HepG2 (cell line): Measurements from ENCODE around the gene GPC6. TPM values are rescaled to one million over a fixed set of nuclear protein-coding genes. Genes with fewer than 3 reads are reported as not detected.

Experiments used
- HIVEP1 ChIP-seq: sonication (generic); formaldehyde crosslinking; IDR thresholded peaks from 2 replicates; pipeline ENCODE4 v1.4.0; 2020; ENCODE audit warnings: mild to moderate bottlenecking, missing genetic modification reagents
- MZF1 ChIP-seq: sonication (generic); formaldehyde crosslinking; IDR thresholded peaks from 2 replicates; pipeline ENCODE4 v1.8.1; 2023; ENCODE audit warnings: mild to moderate bottlenecking, missing genetic modification reagents, borderline replicate concordance
- NAIF1 ChIP-seq: sonication (generic); formaldehyde crosslinking; IDR thresholded peaks from 2 replicates; pipeline ENCODE4 v1.5.0; 2020; ENCODE audit warnings: mild to moderate bottlenecking, missing genetic modification reagents, borderline replicate concordance
- SKI ChIP-seq: fragments of 450-650 bp; IDR thresholded peaks from one replicate; pipeline ENCODE4 v1.6.1; 2018; ENCODE audit warnings: mild to moderate bottlenecking; ENCODE audit not compliant: partially characterized antibody
- SKIL ChIP-seq: sonication (generic); formaldehyde crosslinking; IDR thresholded peaks from 2 replicates; pipeline ENCODE4 v1.8.0; 2022; ENCODE audit warnings: missing genetic modification reagents, mild to moderate bottlenecking, moderate library complexity, borderline replicate concordance
- ZNF431 ChIP-seq: sonication (generic); formaldehyde crosslinking; IDR thresholded peaks from 2 replicates; pipeline ENCODE4 v1.9.0; 2022; ENCODE audit warnings: missing genetic modification reagents, low read depth, mild to moderate bottlenecking, borderline replicate concordance
- ZNF816 ChIP-seq: sonication (generic); formaldehyde crosslinking; IDR thresholded peaks from 2 replicates; pipeline ENCODE4 v1.8.0; 2022; ENCODE audit warnings: missing genetic modification reagents, mild to moderate bottlenecking, borderline replicate concordance
- polyA plus RNA-seq, 8 experiments: library from polyadenylated mRNA; depleted of rRNA in 3 of 8; stranded (reverse) in 7 of 8; unstranded in 1 of 8; fragments of >200 nt; fragmentation: Illumina TruSeq in 4 of 8; extraction: Trizol in 4 of 8; gene quantifications; 2 replicates each; pipeline versions ENCODE4 v1.2.1 to v1.2.3, GENCODE V29; 2011 to 2016; ENCODE audit warnings: low read depth in 4 of 8, missing spikeins in 1 of 8, mixed read lengths in 1 of 8; ENCODE audit not compliant: insufficient read depth in 1 of 8
- total RNA-seq, 5 experiments: library from RNA; depleted of rRNA; stranded (reverse); fragments of >200 nt; fragmentation: Illumina TruSeq; extraction: Trizol; gene quantifications; 2 replicates each; pipeline ENCODE4 v1.2.3, GENCODE V29; 2016; ENCODE audit warnings: low read depth in 1 of 5
- TF ChIP-seq, protein P1 (sequence below): sonication (generic); formaldehyde crosslinking; IDR thresholded peaks from 2 replicates; pipeline ENCODE4 v1.4.0; 2020; ENCODE audit warnings: mild to moderate bottlenecking, low read depth, missing genetic modification reagents
- TF ChIP-seq, protein P2 (sequence below): sonication (generic); formaldehyde crosslinking; IDR thresholded peaks from 2 replicates; pipeline ENCODE4 v1.4.0; 2020; ENCODE audit warnings: missing genetic modification reagents, borderline replicate concordance

The GPC6 gene
- total and polyA plus RNA-seq, 2 of the 13 experiments (the other 11 are each of a cell fraction or from before 2014, with no cell fraction given), result 24.5 to 33.9 TPM

- TF ChIP-seq, protein P1, sequence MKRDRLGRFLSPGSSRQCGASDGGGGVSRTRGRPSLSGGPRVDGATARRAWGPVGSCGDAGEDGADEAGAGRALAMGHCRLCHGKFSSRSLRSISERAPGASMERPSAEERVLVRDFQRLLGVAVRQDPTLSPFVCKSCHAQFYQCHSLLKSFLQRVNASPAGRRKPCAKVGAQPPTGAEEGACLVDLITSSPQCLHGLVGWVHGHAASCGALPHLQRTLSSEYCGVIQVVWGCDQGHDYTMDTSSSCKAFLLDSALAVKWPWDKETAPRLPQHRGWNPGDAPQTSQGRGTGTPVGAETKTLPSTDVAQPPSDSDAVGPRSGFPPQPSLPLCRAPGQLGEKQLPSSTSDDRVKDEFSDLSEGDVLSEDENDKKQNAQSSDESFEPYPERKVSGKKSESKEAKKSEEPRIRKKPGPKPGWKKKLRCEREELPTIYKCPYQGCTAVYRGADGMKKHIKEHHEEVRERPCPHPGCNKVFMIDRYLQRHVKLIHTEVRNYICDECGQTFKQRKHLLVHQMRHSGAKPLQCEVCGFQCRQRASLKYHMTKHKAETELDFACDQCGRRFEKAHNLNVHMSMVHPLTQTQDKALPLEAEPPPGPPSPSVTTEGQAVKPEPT (CRISPR knock-in tag), result no peak
- TF ChIP-seq HIVEP1 (no peak), SKI (no peak), ZNF816 (CRISPR knock-in tag) (no peak), NAIF1 (CRISPR knock-in tag) (no peak), MZF1 (CRISPR knock-in tag) (no peak), ZNF431 (CRISPR knock-in tag) (no peak), SKIL (no peak)
- TF ChIP-seq, protein P2, sequence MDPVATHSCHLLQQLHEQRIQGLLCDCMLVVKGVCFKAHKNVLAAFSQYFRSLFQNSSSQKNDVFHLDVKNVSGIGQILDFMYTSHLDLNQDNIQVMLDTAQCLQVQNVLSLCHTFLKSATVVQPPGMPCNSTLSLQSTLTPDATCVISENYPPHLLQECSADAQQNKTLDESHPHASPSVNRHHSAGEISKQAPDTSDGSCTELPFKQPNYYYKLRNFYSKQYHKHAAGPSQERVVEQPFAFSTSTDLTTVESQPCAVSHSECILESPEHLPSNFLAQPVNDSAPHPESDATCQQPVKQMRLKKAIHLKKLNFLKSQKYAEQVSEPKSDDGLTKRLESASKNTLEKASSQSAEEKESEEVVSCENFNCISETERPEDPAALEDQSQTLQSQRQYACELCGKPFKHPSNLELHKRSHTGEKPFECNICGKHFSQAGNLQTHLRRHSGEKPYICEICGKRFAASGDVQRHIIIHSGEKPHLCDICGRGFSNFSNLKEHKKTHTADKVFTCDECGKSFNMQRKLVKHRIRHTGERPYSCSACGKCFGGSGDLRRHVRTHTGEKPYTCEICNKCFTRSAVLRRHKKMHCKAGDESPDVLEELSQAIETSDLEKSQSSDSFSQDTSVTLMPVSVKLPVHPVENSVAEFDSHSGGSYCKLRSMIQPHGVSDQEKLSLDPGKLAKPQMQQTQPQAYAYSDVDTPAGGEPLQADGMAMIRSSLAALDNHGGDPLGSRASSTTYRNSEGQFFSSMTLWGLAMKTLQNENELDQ (CRISPR knock-in tag), result no peak
These were observed 730.8 kb downstream of the GPC6 start (continued) for GRCh38 chr13:93957371-93957770.
